Activated naive CD8-positive, alpha-beta T cell treated with anti-CD3 and anti-CD28 coated beads, Interleukin-2, amount 10 ng/mL, durations not matched to agents 7 days and 5 days (primary cell): Measurements from ENCODE around the gene PPM1G. TPM values are rescaled to one million over a fixed set of nuclear protein-coding genes. Genes with fewer than 3 reads are reported as not detected.
A peak's percentile ranks its signal among the peaks of the same experiment; 100 is the strongest.
"Not testable (repeated sequence)": the region's sequence is repeated elsewhere in the genome, so short reads cannot be mapped to it uniquely, and the experiment has no call there.

Experiments
- ATAC-seq: fragments of 150-1000 bp; cut with Tn5 transposase; one replicate; pipeline ENCODE4 v1.10.0; 2021; ENCODE audit warnings: low read depth, moderate library complexity
- POLR2A ChIA-PET: fragments of 350-600 bp; sonication (Branson Sonifier 250); formaldehyde crosslinking; loops from one replicate; lab custom pipeline; 2021; ENCODE audit warnings: antibody characterized with exemption; lab: Charles Lee
- DNase-seq: peaks from one replicate; pipeline ENCODE4 v3.0.0; 2021
- H3K27ac Mint-ChIP-seq: one replicate; pipeline ENCODE4 v1.8.0; 2022; ENCODE audit warnings: mild to moderate bottlenecking, mixed read lengths
- H3K27me3 Mint-ChIP-seq: one replicate; pipeline ENCODE4 v1.8.0; 2022; ENCODE audit warnings: mild to moderate bottlenecking, moderate library complexity, mixed read lengths
- H3K36me3 Mint-ChIP-seq: one replicate; pipeline ENCODE4 v1.8.0; 2021; ENCODE audit warnings: mild to moderate bottlenecking, mixed read lengths
- H3K4me1 Mint-ChIP-seq: one replicate; pipeline ENCODE4 v1.8.0; 2021; ENCODE audit warnings: mixed read lengths
- H3K4me3 Mint-ChIP-seq: one replicate; pipeline ENCODE4 v1.8.0; 2022; ENCODE audit warnings: mild to moderate bottlenecking, moderate library complexity, mixed read lengths
- H3K9me3 Mint-ChIP-seq: one replicate; pipeline ENCODE4 v1.8.0; 2021; ENCODE audit warnings: mixed read lengths
- total RNA-seq, 2 experiments: library from RNA; stranded (reverse); gene quantifications; one replicate each; pipeline ENCODE4 v1.2.3, GENCODE V29; 2021

PPM1G gene
- total RNA-seq, 2 experiments from 2014 or later = 90.1 to 91.3 TPM

DNA sequence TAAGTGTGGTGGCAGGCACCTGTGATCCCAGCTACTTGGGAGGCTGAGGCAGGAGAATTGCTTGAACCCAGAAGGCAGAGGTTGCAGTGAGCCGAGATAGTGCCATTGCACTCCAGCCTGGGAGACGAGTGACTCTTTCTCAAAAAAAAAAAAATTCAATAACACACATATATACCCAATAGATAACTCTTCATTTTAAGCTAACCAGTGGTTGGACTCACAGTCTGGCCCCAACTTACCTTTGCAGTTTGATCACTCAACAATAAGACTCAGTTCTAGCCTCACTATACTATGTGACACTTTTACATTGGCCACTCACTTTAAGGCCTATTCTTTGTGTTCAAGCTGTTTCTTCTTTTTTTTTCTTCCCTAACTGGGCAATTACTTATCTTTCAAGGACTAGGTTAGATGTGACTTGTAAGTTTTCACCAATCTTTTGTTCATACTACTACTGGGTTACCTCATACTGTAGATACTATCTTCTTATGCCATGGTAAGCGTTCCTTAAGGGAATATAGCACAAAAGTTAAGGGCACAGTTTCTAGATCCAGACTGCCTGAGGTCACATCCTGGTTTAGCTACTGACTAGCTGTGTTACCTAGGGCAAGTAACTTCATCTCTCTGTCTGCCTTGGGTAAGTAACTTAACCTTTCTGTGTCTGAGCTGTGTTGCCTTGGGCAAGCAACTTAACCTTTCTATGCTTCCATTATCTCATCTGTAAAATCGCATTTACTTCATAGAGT lies 46.5 kb downstream of the PPM1G start:
- POLR2A ChIA-PET = interaction anchor here (0.7 to 1.4 kb wide), 2 partner anchors 11 to 455 kb away, joined by 3 to 4 read pairs; no protein-coding TSS in a partner anchor
- DNase-seq = no peak
- Mint-ChIP-seq H3K27me3 (no peaks in the 10 kb centered on the region), H3K4me1 (peaks cover 11% of the 10 kb centered on the region), H3K27ac (peak overlapping the region; percentile 1), H3K4me3 (no peak overlapping the region), H3K36me3 (peaks cover 16% of the 10 kb centered on the region), H3K9me3 (no peaks in the 10 kb centered on the region)
- ATAC-seq = no peak

DNA sequence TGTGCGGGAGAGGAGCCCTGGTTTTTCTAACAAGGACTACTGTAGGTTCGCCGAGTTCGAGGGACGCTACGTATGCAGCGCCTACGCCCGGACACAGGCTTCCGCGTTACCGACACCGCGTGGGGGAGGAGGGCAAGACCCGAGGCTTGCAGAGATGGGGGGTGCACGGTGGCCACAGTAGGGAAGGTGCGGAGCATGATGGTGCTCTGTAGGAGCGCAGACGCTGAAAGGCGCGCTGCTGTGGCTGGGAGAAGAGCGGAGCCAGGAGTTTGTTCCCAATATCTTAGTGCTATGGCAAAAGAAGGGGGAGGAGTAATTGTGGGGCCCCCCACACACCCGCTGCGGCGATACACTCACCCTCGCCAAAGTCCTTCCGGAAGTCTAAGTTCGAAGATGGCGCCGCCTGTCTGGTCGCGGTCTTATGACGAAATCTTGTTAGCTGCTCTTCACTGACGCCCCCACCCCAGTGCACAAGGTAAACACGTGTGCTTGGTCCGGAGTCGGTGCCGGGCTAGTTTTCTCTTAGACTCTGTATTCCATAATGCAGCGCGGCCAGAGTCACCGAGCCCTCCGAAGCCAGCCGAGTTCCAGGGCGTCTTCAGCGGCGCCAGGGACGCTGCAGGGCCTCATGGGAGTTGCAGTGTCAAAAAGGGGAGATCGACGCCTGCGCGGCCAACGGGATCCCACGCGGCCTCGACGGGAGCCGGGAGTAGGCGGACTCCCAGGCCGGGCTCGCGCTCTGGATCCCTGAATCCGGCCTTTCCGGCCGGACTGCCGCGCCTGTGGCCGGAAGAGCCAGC lies 52.8 kb downstream of the PPM1G start, which contains the start of gene GTF3C2:
Gene GTF3C2 (minus strand): TSS at position 383 of the 800 bp plus-strand sequence. CDS start 13,210 bp downstream, outside the sequence.
- H3K9me3 Mint-ChIP-seq = no peaks in the 10 kb centered on the region
- H3K36me3 Mint-ChIP-seq = peaks cover 9% of the 10 kb centered on the region
- no peaks in the 10 kb centered on the region for H3K27me3 Mint-ChIP-seq
- peak; percentile 80 for ATAC-seq
- H3K4me3 Mint-ChIP-seq = peak within 1 kb of the TSS; percentile 97
- peaks cover 34% of the 10 kb centered on the region for H3K4me1 Mint-ChIP-seq
- POLR2A ChIA-PET = interaction anchor here (0.7 to 2.9 kb wide), 8 partner anchors 9 to 306 kb away, joined by 3 to 48 read pairs (median 8); partner anchors contain the start of genes EIF2B4, MPV17, NRBP1 and PPM1G
- peak within 1 kb of the TSS; percentile 99 for H3K27ac Mint-ChIP-seq
- DNase-seq = peak; percentile 88

DNA sequence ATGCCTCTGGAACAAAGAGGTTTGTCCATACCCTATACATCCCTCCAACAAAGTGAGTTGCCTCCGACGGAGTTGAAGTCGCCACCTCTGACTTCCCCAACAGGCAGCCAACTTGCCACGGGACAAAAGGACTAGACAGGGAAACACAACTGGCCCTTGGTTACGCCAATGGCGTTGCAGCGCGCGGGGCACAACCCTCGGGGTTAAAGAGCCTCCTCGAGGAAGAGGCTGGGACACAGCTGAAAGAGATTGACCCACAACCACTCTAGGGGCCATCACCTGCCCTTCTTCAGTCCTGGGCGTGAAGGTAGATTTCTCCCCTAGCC lies 53.4 kb downstream of the PPM1G start:
- ATAC-seq (peak; percentile 43), DNase-seq (no peak)
- Mint-ChIP-seq H3K27ac (peak overlapping the region; percentile 99), H3K36me3 (peaks cover 9% of the 10 kb centered on the region), H3K27me3 (no peaks in the 10 kb centered on the region), H3K4me1 (peaks cover 37% of the 10 kb centered on the region), H3K4me3 (peak overlapping the region; percentile 97), H3K9me3 (no peaks in the 10 kb centered on the region)
- POLR2A ChIA-PET = interaction anchor here (1.0 to 2.9 kb wide), 6 partner anchors 10 to 73 kb away, joined by 4 to 48 read pairs (median 11); partner anchors contain the start of genes EIF2B4, MPV17, NRBP1 and PPM1G

DNA sequence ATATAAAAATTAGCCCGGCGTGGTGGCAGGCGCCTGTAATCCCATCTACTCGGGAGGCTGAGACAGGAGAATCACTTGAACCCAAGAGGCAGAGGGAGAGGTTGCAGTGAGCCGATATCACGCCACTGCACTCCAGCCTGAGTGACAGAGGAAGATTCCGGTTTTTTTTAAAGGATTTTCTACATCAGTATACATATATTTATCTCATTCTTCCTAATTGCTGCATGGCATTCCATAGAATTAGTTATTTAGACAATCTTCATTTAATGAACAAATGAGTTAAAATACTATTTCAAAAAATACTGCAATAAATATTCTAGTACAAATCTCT lies 54.8 kb downstream of the PPM1G start:
- DNase-seq = no peak
- no peak for ATAC-seq
- POLR2A ChIA-PET = interaction anchor here (0.6 to 2.9 kb wide), 6 partner anchors 9 to 309 kb away, joined by 3 to 9 read pairs (median 4); partner anchors contain the start of genes EIF2B4, MPV17, PPM1G and SNX17
- H3K36me3 Mint-ChIP-seq = peaks cover 11% of the 10 kb centered on the region
- H3K9me3 Mint-ChIP-seq = no peaks in the 10 kb centered on the region
- peaks cover 41% of the 10 kb centered on the region for H3K4me1 Mint-ChIP-seq
- no peaks in the 10 kb centered on the region for H3K27me3 Mint-ChIP-seq
- H3K27ac Mint-ChIP-seq = no peak overlapping the region
- peak overlapping the region; percentile 51 for H3K4me3 Mint-ChIP-seq

DNA sequence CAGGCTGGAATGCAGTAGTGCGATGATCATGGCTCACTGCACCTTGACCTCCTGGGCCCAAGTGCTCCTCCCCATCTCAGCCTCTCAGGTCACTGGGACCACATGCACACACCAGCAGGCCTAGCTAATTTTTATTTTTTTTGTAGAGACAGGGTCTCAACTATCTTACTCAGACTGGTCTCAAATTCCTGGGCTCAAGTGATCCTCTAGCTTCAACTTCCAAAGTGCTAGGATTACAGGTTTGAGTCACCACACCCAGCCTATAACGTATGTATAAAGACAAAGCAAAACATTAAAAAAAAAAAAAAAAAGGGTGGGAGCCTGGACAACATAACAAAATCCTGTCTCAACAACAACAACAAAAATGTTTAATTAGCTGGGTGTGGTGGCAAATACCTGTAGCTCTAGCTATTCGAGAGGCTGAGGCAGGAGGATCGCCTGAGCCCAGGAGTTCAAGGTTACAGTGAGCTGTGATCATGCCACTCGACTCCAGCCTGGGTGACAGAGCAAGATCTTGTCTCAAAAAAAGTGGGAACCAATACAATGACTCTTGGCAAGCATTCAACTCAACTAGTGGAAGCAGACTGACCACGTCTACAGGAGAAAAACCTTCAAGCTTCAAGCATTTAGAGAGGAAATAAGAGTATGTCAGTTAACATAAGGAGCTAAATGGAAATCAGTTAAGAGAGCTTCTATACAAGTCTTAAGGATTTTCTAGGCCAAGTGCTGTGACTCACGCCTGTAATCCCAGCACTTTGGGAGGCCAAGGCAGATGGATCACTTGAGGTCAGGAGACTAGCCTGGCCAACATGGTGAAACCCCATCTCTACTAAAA lies 55.4 kb downstream of the PPM1G start:
- H3K4me1 Mint-ChIP-seq = peaks cover 41% of the 10 kb centered on the region
- H3K9me3 Mint-ChIP-seq = no peaks in the 10 kb centered on the region
- no peaks in the 10 kb centered on the region for H3K27me3 Mint-ChIP-seq
- POLR2A ChIA-PET = interaction anchor here (0.6 to 2.9 kb wide), 8 partner anchors 8 to 309 kb away, joined by 3 to 9 read pairs (median 4); partner anchors contain the start of genes EIF2B4, MPV17, PPM1G and SNX17
- DNase-seq (no peak), ATAC-seq (no peak)
- peak overlapping the region; percentile 51 for H3K4me3 Mint-ChIP-seq
- H3K36me3 Mint-ChIP-seq = peaks cover 13% of the 10 kb centered on the region
- peak overlapping the region; percentile 52 for H3K27ac Mint-ChIP-seq

DNA sequence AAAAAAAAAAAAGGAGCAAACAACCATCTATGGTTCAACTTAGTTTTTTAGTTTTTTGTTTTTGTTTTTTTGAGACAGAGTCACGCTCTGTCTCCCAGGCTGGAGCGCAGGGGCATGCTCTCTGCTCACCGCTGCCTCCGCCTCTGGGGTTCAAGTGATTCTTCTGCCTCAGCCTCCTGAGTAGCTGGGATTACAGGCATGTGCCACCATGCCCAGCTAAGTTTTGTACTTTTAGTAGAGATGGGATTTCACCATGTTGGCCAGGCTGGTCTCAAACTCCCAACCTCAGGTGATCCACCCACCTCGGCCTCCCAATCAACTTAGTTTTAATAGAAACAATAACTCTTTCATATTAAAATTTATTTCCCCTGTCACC lies 56.0 kb downstream of the PPM1G start:
- H3K27me3 Mint-ChIP-seq, H3K9me3 Mint-ChIP-seq, ATAC-seq, H3K4me3 Mint-ChIP-seq, H3K27ac Mint-ChIP-seq, DNase-seq: not testable (repeated sequence)
- Mint-ChIP-seq H3K4me1 (peaks cover 38% of the 10 kb centered on the region), H3K36me3 (peaks cover 10% of the 10 kb centered on the region)
- POLR2A ChIA-PET = interaction anchor here (0.6 to 2.9 kb wide), 5 partner anchors 16 to 60 kb away, joined by 4 to 9 read pairs (median 6); partner anchors contain the start of genes EIF2B4, MPV17, PPM1G and SNX17

DNA sequence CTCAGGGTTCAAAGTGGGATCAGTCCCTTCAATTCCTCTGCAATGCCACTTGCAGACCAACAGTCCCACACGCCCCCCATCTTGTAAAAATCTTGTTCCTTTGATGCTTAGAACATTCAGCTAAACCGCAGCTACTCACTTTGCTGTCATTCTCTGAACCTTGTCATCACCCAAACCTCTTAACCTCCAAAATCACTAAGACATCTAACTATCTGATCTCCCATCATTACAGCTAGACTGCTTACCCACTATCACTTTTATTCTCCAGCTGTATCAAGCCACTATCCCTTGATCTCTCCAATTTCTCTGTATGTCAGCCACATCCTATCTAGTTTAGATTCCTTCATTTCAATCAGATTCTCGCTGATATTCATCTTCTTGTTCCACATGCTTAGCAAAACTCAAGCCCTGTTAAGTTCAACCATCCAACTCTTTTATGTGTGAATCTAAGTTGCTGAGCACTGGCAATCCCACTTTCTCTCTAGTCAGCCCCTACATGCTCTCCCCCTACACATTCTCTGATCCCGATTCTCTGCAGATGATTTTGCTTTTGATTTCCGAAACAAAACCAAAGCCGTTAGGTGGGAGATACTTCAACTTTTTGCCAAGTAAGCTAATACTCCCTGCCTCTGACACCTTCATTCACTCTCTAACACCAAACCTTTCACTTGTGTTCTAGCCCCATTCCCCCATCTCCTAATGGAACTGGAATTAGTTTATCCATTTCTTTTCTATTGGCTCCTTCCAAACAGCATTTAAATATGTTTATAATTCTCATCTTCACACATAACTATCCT lies 57.4 kb downstream of the PPM1G start:
- no peaks in the 10 kb centered on the region for H3K27me3 Mint-ChIP-seq
- DNase-seq (no peak), ATAC-seq (peak; percentile 27)
- POLR2A ChIA-PET = interaction anchor here (1.0 to 2.9 kb wide), 6 partner anchors 10 to 276 kb away, joined by 3 to 9 read pairs (median 4); partner anchors contain the start of genes MPV17, PPM1G and ZNF513
- peak overlapping the region; percentile 35 for H3K4me3 Mint-ChIP-seq
- H3K4me1 Mint-ChIP-seq = peaks cover 30% of the 10 kb centered on the region
- H3K27ac Mint-ChIP-seq = peak overlapping the region; percentile 64
- H3K9me3 Mint-ChIP-seq = no peaks in the 10 kb centered on the region
- peaks cover 14% of the 10 kb centered on the region for H3K36me3 Mint-ChIP-seq

DNA sequence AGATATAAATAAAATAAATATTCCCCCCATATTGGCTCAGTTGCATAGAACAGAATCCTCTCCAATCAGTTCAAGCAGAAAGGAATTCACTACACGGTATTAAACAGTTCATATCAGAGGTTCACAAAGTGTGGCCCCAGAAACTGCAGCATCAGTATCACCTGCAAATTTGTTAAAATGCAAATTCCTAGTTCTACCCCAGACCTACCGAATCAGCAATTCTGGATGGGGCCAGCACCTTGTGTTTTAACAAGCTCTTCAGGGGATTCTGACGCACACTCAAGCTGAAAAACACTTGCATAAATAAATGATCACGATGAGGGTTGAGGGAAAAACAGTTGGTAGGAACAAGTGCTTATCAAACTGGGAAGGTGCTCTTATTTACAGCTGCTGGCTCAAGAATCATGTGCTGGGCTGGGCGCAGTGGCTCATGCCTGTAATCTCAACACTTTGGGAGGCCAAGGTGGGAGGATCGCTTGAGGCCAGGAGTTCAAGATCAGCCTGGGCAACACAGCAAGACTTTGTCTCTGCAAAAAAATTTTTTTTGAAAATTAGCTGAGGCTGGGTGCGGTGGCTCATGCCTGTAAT lies 59.2 kb downstream of the PPM1G start:
- no peak overlapping the region for H3K27ac Mint-ChIP-seq
- POLR2A ChIA-PET = interaction anchor here (0.6 to 0.7 kb wide), 2 partner anchors 20 to 1638 kb away, joined by 3 to 8 read pairs; no protein-coding TSS in a partner anchor
- peaks cover 25% of the 10 kb centered on the region for H3K4me1 Mint-ChIP-seq

DNA sequence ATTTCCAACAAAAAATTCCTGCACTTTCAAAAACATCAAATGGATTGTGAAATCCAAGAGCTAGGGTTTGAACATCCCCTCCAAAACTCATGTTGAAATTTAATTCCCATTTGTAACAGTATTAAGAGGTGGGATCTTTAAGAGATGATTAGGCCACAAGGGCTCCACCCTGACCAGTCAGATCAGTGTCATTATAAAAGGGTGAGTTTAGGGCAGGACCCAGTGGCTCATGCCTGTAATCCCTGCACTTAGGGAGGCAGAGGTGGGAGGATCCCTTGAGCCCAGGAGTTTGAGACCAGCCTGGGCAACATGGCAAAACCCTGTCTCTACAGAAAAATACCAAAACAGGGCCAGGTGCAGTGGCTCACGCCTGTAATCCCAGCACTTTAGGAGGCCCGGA lies 61.8 kb downstream of the PPM1G start:
- H3K36me3 Mint-ChIP-seq = peaks cover 16% of the 10 kb centered on the region
- no peaks in the 10 kb centered on the region for H3K9me3 Mint-ChIP-seq
- DNase-seq = no peak
- H3K27ac Mint-ChIP-seq = no peak overlapping the region
- no peak overlapping the region for H3K4me3 Mint-ChIP-seq
- H3K4me1 Mint-ChIP-seq = peaks cover 19% of the 10 kb centered on the region
- POLR2A ChIA-PET = no interaction called here
- no peak for ATAC-seq
- no peaks in the 10 kb centered on the region for H3K27me3 Mint-ChIP-seq

More for the DNA sequence above, 59.2 kb downstream of the PPM1G start:
- Mint-ChIP-seq H3K27me3 (no peaks in the 10 kb centered on the region), H3K36me3 (peaks cover 19% of the 10 kb centered on the region), H3K4me3 (no peak overlapping the region), H3K9me3 (no peaks in the 10 kb centered on the region)
- no peak for ATAC-seq
- no peak for DNase-seq

DNA sequence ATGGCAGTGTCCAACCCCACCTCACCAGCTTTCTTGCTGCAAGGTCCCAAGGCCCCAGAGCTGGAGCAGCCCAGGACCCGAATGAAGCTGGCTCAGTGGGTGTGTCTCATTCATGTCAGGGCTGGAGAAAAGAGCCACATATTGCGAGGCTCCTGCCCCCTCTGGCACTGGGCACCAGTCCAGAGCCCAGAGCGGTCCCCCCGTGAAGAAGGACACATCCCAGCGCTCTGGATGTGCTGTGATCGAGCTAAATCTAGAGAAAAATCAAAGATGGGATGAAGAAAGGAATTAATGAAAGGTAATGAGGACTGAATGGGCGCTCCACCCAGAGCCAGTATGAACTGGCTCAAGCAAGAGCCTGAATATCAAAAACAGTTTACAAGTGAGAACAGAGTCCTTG lies 73.2 kb downstream of the PPM1G start:
- ATAC-seq (no peak), DNase-seq (no peak)
- H3K9me3 Mint-ChIP-seq = no peaks in the 10 kb centered on the region
- no peaks in the 10 kb centered on the region for H3K4me1 Mint-ChIP-seq
- H3K27me3 Mint-ChIP-seq = no peaks in the 10 kb centered on the region
- H3K27ac Mint-ChIP-seq = no peak overlapping the region
- H3K36me3 Mint-ChIP-seq = peaks cover 24% of the 10 kb centered on the region
- H3K4me3 Mint-ChIP-seq = no peak overlapping the region
- POLR2A ChIA-PET = interaction anchor here (1.2 kb wide), 1 partner anchor 14 kb away, joined by 4 read pairs; the partner anchor contains the start of gene MPV17

DNA sequence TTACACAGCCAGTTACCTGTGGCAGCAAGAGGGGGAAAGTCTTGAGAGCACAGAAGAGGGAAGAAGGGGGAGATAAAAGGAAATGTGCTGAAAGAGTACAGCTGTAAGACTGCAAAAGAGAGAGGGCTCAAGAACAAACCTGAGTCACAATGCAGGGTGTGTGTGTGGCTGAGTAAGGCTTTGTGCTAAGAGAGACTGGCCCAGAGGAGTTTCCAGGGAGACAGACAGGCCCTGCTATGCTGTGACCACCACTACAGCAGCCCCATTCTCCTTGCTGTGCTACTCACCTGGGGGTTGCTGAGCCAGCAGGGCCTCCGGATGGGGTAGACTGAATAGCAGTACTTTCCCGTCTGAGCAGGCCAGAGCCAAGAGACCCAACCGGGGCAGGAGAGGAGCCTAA lies 74.1 kb downstream of the PPM1G start:
- no peaks in the 10 kb centered on the region for H3K4me1 Mint-ChIP-seq
- POLR2A ChIA-PET = no interaction called here
- H3K4me3 Mint-ChIP-seq = no peak overlapping the region

More for the DNA sequence above, 74.1 kb downstream of the PPM1G start:
- H3K36me3 Mint-ChIP-seq = peaks cover 24% of the 10 kb centered on the region
- DNase-seq (no peak), ATAC-seq (no peak)
- H3K27ac Mint-ChIP-seq = no peak overlapping the region
- H3K27me3 Mint-ChIP-seq = no peaks in the 10 kb centered on the region
- no peaks in the 10 kb centered on the region for H3K9me3 Mint-ChIP-seq
